IPS-20b (cell line): ENCODE measurements around the gene KRTDAP.

Experiments
- H3K27ac ChIP-seq: one replicate; pipeline ENCODE4 v1.5.1; 2013; ENCODE audit warnings: low read length
- H3K27me3 ChIP-seq: 2 replicates; pipeline ENCODE4 v1.6.1; 2013; ENCODE audit warnings: mild to moderate bottlenecking, low read length, inconsistent platforms; ENCODE audit not compliant: insufficient read depth
- H3K36me3 ChIP-seq: 2 replicates; pipeline ENCODE4 v1.6.1; 2013; ENCODE audit warnings: low read depth, mild to moderate bottlenecking, inconsistent platforms, low read length, moderate library complexity; ENCODE audit not compliant: insufficient read depth
- H3K4me1 ChIP-seq: 2 replicates; pipeline ENCODE4 v1.6.1; 2013; ENCODE audit warnings: mild to moderate bottlenecking, control low read depth, inconsistent platforms, low read length, moderate library complexity; ENCODE audit not compliant: insufficient read depth
- H3K4me3 ChIP-seq: 2 replicates; pipeline ENCODE4 v1.5.1; 2013; ENCODE audit warnings: mild to moderate bottlenecking, low read length, inconsistent platforms
- H3K9ac ChIP-seq: 2 replicates; pipeline ENCODE4 v1.6.1; 2013; ENCODE audit warnings: low read depth, mild to moderate bottlenecking, inconsistent platforms, low read length, moderate library complexity
- H3K9me3 ChIP-seq: 2 replicates; pipeline ENCODE4 v1.6.1; 2013; ENCODE audit warnings: mild to moderate bottlenecking, low read depth, low read length, inconsistent platforms; ENCODE audit not compliant: insufficient read depth

Gene KRTDAP

DNA sequence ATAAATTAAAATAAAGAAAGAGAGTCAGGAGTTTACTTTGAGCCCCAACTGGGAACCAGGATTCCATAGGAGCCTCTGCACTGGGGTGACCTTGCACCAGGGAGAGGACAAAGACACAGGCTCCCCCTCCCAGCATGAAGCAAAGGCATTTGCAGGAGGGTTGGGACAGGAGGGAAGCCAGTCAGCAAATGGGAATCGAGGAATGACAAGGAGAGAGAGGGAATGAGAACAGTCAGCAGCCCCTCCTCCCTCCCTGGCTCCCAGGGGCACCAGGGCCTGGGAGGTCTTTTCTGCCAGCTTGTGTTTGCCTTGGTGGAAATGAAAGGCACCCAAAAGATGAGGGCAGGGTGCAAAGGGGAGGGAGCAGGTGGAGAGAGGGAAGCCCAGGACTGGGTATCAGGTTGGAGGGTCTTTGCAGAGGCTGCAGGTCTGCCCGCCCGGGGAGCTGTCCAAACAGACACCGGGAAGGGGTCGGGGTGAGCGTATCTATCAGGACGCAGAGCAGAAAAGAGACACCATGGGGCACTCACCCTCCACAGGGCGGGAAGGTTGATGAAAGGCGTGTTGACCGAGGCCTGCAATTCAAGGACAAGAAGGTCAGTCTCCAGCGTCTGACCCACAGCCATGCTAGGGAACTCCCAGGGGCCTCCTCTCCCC lies 34.0 kb upstream of the KRTDAP start:
- Histone ChIP-seq H3K9me3 (no peaks in the 10 kb centered on the region), H3K27ac (no peak overlapping the region), H3K27me3 (peaks cover 16% of the 10 kb centered on the region), H3K9ac (no peak overlapping the region), H3K36me3 (no peaks in the 10 kb centered on the region), H3K4me1 (no peaks in the 10 kb centered on the region; the same call in 1 of the 2 replicates), H3K4me3 (peak overlapping the region; percentile 36; the same call in 1 of the 2 replicates)

DNA sequence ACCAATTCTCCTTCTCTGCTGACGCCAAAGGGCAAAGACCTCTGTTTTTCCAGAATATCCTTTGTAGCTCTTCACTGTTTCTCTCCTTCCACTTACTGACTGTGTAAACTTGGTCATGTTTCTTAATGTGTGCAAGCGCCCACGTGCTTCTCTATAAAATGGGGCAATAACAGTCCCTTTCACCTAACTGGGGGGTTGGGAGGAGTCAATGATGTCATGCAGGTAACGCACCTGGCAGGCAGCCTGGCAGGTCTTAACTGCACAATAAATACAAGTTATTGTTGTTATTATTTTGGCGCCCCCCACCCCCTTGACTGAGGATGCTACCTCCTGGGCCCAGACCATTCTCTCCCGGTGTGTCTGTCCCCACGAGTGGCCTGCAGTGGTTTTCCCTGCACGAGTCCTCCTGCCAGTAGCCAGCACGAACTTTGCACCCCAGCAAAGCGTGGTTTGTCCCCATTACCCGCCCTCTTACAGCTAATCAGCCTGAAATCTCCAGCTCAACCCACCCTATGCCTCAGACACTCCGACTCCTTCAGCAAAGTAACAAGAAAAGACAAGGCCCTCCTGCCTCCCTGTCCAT lies 32.6 kb upstream of the KRTDAP start:
- H3K9me3 ChIP-seq = no peaks in the 10 kb centered on the region
- no peaks in the 10 kb centered on the region for H3K36me3 ChIP-seq
- no peak overlapping the region for H3K27ac ChIP-seq
- no peaks in the 10 kb centered on the region; the same call in 1 of the 2 replicates for H3K4me1 ChIP-seq
- H3K4me3 ChIP-seq = no peak overlapping the region
- no peak overlapping the region for H3K9ac ChIP-seq
- peaks cover 16% of the 10 kb centered on the region for H3K27me3 ChIP-seq

DNA sequence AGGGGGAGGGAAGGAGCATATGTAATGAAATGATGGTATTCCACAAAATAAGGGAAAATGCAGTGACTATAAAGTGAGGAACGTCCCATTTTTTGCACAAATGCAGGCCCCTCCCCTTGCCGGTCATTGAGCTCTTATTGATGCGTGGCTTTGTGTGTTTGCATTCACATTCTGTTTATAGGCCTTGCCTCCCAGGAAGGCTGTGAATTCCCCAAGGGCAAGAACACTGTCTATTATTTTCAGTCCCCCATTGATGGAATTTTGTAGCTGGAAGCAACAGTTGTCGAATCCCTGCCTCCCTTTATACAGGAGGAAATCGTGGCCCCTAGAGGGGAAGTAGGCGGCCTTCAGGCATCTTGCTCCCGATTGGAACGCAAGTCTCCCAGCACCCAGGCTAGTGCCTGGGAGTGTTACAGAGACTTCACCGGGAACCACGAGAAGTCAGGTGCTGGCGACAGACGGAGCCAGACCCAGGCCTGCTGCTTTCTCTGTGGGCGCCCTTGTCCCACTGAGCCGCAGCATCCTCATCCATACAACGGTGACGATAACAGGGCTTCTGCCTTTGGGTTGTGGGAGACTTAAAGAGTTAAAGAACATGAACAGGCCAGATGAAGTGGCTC lies 31.0 kb upstream of the KRTDAP start:
- Histone ChIP-seq H3K27me3 (peaks cover 11% of the 10 kb centered on the region), H3K27ac (no peak overlapping the region), H3K9me3 (no peaks in the 10 kb centered on the region), H3K36me3 (no peaks in the 10 kb centered on the region), H3K4me1 (no peaks in the 10 kb centered on the region; the same call in 1 of the 2 replicates), H3K9ac (no peak overlapping the region), H3K4me3 (no peak overlapping the region)

DNA sequence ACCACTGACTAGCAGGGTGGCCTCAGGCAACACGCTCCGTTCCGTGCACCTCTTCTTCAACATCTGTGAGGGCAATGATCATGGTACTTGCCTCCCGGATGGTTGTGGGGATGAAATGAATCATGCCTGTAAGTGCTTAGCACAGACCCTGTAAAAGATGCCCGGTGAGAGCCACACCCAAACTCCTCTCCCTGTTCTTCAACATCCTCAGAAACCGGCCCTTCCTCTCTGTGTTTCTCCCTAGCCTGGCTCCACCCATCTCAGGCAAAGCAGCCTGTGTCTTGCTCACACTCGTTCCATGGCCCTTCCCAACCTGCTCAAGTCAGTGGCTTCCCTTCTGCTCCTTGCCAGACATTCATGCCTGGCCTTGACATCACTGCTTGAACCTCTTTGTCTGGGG lies 29.0 kb upstream of the KRTDAP start:
- Histone ChIP-seq H3K27ac (no peak overlapping the region), H3K4me1 (peaks cover 3% of the 10 kb centered on the region), H3K27me3 (peaks cover 5% of the 10 kb centered on the region; the same call in 1 of the 2 replicates), H3K9ac (no peak overlapping the region), H3K4me3 (no peak overlapping the region), H3K36me3 (no peaks in the 10 kb centered on the region), H3K9me3 (no peaks in the 10 kb centered on the region)

DNA sequence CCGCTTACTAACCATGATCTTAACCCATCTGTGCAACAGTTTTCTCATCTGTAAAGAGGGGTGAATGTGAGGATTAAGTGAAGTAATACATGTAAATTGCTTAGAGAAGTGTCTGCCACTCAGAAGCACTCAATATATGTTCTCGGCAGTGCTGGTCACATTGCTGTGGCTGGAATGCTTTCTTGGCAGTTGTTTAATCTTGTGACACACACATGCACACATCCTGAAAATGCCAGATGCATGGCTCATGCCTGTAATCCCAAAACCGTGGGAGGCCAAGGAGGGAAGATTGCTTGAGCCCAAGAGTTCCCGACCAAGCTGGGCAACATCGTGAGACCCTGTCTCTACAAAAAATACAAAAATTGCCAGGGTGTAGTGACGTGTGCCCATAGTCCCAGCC lies 28.0 kb upstream of the KRTDAP start:
- H3K4me3 ChIP-seq = no peak overlapping the region
- H3K4me1 ChIP-seq = peaks cover 3% of the 10 kb centered on the region; the same call in 1 of the 2 replicates
- no peak overlapping the region for H3K9ac ChIP-seq
- no peaks in the 10 kb centered on the region for H3K36me3 ChIP-seq
- peaks cover 13% of the 10 kb centered on the region; the same call in 1 of the 2 replicates for H3K27me3 ChIP-seq
- no peaks in the 10 kb centered on the region for H3K9me3 ChIP-seq
- H3K27ac ChIP-seq = no peak overlapping the region

DNA sequence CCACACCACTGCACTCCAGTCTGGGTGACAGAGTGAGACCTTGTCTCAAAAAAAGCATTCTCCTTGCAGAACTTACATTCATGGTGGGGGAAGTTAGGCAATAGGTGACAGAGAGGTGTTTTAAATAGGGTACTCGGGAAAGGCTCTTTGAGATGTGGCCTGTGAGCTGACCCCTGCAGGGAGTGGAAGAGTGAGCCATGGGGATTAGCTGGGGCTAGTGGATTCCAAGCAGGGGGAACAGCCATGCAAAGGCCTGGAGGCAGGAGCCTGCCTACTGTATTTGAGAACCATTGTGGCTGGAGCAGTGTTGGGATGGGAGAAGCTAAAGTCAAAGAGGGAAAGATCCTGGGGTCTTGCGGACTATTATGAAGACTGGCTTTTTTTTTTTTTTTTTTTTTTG lies 27.1 kb upstream of the KRTDAP start:
- no peak overlapping the region for H3K4me3 ChIP-seq
- H3K27me3 ChIP-seq = peaks cover 23% of the 10 kb centered on the region; the same call in 1 of the 2 replicates
- no peaks in the 10 kb centered on the region for H3K36me3 ChIP-seq
- no peaks in the 10 kb centered on the region for H3K9me3 ChIP-seq
- H3K27ac ChIP-seq = no peak overlapping the region
- no peak overlapping the region for H3K9ac ChIP-seq
- H3K4me1 ChIP-seq = peaks cover 3% of the 10 kb centered on the region; the same call in 1 of the 2 replicates

DNA sequence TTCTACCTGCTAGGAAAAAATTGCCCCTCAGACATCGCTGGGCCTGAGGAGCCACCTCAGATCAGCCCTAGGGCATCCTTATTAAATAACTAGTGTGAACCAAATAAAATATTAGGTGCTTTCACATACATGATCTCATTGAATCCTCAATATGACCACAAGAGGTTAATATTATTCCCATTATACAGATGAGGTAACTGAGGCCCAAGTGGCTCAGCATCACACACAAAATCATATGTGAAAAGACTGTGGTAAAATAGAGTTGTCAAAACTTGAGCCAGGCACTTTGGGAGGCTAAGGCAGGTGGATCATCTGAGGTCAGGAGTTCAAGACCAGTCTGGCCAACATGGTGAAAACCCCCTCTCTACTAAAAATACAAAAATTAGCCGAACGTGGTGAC lies 26.0 kb upstream of the KRTDAP start:
- no peak overlapping the region for H3K4me3 ChIP-seq
- H3K9ac ChIP-seq = no peak overlapping the region
- H3K4me1 ChIP-seq = peaks cover 3% of the 10 kb centered on the region; the same call in 1 of the 2 replicates
- no peak overlapping the region for H3K27ac ChIP-seq
- no peaks in the 10 kb centered on the region for H3K9me3 ChIP-seq
- H3K36me3 ChIP-seq = no peaks in the 10 kb centered on the region
- peaks cover 27% of the 10 kb centered on the region for H3K27me3 ChIP-seq

DNA sequence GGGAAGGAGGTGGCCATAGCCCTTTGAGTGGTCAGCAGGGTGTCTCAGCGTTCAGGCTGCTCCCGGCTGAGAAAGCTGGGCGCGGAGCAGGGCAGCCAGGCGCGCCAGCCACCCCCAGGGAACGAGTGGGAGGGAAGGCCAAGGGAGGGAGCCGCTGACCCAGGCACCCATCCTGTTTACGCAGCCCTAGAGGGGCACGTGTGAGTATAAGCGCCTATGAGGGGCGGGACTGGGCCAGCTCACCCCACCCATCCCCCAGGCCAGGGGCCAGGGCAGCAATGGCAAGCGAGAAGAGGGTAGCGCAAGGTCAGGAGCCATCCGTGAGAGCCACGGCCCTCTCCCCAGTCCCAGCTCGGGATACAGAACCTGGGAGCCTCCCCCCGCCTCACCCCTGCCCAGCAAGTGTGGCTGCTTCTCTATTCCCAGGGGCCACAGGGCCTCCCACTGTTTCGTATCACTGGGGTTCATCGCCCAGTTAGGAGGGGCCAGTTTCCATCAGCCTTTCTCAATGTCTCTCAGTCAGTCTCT lies 24.1 kb upstream of the KRTDAP start:
- Histone ChIP-seq H3K4me3 (peak overlapping the region; percentile 65; the same call in 1 of the 2 replicates), H3K9ac (peak overlapping the region; percentile 52; the same call in 1 of the 2 replicates), H3K27ac (no peak overlapping the region), H3K4me1 (peaks cover 3% of the 10 kb centered on the region; the same call in 1 of the 2 replicates), H3K9me3 (no peaks in the 10 kb centered on the region), H3K27me3 (peaks cover 39% of the 10 kb centered on the region), H3K36me3 (no peaks in the 10 kb centered on the region)

DNA sequence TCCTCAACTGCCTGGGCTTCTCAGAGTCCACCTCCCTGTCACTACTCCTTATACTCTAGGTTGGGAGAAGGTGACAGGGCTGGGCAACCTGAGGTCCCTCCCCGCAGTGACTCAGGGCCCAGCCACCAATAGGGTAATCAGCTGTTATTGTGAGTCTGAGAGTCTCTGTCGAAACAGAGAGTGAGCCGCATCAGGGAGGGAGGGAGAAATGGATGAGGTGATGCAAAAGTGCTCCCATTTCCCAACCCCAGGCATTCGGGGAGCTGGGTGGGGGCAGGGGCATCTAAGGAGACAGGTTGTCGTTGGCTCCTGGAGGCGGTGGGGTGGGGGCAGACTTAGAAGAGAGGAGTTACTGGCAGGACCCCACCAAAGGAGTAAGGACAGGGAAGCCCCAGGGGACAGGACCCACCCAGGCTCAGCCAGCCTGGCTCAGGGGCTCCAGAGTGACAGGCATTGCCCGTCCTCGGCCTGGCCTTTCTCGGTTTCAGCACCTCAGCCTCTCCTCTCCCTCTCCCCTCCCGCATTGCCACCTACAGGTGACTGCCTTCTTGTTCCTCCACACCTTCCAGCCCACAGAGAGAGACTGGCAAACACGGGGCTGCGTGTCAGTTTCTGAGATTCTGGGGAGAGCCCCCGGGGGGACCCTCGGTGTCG lies 23.5 kb upstream of the KRTDAP start, which contains the start of gene DMKN:
TSS of gene DMKN (minus strand) at position 22 of the 654 bp plus-strand sequence. CDS start 174 bp downstream, outside the sequence.
- H3K9ac ChIP-seq = peak within 1 kb of the TSS; percentile 52; the same call in 1 of the 2 replicates
- H3K9me3 ChIP-seq = no peaks in the 10 kb centered on the region
- no peaks in the 10 kb centered on the region for H3K36me3 ChIP-seq
- peaks cover 39% of the 10 kb centered on the region for H3K27me3 ChIP-seq
- H3K4me3 ChIP-seq = peak within 1 kb of the TSS; percentile 65; the same call in 1 of the 2 replicates
- H3K27ac ChIP-seq = no peak within 1 kb of the TSS
- peaks cover 3% of the 10 kb centered on the region; the same call in 1 of the 2 replicates for H3K4me1 ChIP-seq

DNA sequence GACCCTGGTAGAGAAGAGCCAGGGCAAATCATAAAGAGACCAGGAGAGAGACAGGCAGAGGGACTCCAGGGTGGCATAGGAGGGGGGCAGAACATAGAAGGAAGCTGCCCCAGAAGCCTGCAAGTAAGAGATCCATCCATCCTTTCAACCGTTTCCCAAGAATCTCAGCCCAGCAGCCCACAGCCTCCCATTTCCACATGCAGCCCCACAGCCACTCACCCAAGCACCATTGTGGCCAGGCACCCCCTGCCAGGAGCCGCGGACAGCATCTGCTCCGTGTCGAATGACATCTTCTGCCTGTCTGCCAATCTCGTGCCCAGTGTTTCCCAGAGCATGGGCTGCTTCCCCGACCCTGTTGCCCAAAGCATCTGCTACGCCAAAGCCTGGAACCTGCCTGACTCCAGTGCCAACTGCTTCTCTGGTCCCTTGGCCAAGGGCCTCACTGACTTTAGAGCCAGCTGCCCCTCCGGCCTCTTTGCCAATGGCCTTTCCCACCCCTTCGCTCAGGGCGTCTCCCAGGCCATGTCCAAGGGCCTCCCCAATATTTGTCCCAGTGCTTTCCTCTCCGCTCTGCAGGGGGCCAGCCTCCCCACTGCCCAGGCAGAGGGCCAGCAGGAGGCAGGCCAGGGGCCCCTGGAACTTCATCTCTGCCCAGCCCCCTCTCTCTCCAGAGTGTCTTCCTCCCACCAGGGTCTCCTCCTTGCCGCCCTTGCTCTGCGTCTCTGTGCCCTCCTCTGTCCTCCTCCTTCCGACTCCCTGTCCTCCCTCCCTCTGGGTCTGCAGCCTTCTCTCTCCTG lies 22.8 kb upstream of the KRTDAP start:
- no peak overlapping the region for H3K27ac ChIP-seq
- H3K9me3 ChIP-seq = no peaks in the 10 kb centered on the region
- H3K36me3 ChIP-seq = peaks cover 6% of the 10 kb centered on the region; the same call in 1 of the 2 replicates
- peaks cover 39% of the 10 kb centered on the region for H3K27me3 ChIP-seq
- H3K4me3 ChIP-seq = no peak overlapping the region; the same call in 1 of the 2 replicates
- H3K9ac ChIP-seq = no peak overlapping the region
- H3K4me1 ChIP-seq = peaks cover 10% of the 10 kb centered on the region
